ENCODE measurements around the gene ALPK1.

- TF ChIP-seq CTCF (IDR thresholded peaks at IDR 0.05) = no peak
- no peak for TF ChIP-seq EP300 (IDR thresholded peaks at IDR 0.05)
These were observed 85.0 kb downstream of the ALPK1 start for GRCh38 chr4:112381996-112382692.

All from tibial nerve (tissue), 4 donors.